Measurements from ENCODE around the gene SLC11A1. TPM values are rescaled to one million over a fixed set of nuclear protein-coding genes. Genes with fewer than 3 reads are reported as not detected.

SLC11A1 gene
- total RNA-seq, 1 donor from 2014 or later, result not detected

DNA sequence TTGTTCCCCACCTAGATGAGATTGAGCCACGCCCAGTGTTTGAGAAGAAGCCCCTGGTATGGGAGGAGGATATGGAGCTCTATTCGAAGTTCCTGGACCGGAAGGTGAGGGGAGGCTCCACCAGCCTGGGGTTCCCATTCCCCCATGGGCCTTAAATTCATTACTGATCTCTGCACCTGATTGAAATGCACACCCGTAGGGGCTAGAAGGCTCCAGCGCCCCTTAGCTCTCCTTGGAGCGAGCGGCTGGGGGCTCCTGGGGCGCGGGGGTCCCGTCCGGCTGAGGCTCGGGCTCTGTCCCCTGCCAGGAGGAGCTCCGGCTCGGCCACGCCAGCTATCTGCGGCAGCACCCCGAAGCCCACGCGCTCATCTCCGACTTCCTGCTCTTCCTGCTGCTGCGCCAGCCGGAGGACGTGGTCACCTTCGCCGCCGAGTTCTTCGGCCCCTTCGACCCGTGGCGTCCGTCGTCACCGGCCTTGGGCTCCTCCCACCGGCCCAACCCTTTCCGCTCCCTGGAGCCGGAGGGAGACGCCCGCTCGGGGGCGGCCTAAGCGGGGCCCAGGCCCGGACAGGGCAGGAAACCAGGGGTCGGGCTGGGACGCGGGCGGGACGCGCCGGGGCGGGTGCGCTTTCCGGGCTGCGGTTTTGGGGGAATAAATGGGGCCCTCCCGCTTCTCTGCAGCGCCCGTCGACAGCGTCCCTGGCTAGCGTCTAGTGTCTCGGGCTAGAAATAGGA is 14.5 kb upstream of the SLC11A1 start:
- H3K27me3 Mint-ChIP-seq (ENCODE audit: low read depth, unreplicated experiment), result peaks cover 14% of the 10 kb centered on the region
- Histone ChIP-seq H3K79me2 (ENCODE audit: insufficient read depth, low read length) (no peaks in the 10 kb centered on the region), H3K27me3 (ENCODE audit: insufficient read depth, low read length) (peaks cover 3% of the 10 kb centered on the region), H2AFZ (ENCODE audit: low read depth, low read length) (peak overlapping the region; percentile 96), H3K27ac (ENCODE audit: low read depth, low read length) (peak overlapping the region; percentile 7), H3K4me3 (ENCODE audit: insufficient read depth, low read depth, low read length) (peak overlapping the region; percentile 55), H3K9me3 (ENCODE audit: insufficient read depth, low read depth, low read length) (peaks cover 6% of the 10 kb centered on the region), H4K20me1 (ENCODE audit: insufficient read depth, low read length) (no peaks in the 10 kb centered on the region), H3K36me3 (ENCODE audit: insufficient read depth, low read length) (no peaks in the 10 kb centered on the region), H3K4me1 (ENCODE audit: insufficient read depth, low read length) (no peaks in the 10 kb centered on the region), H3K9ac (ENCODE audit: low read length) (peak overlapping the region; percentile 68), H3K4me2 (ENCODE audit: low read length) (peak overlapping the region; percentile 83)
- H3K27ac Mint-ChIP-seq (ENCODE audit: unreplicated experiment), result no peak overlapping the region
- no peak overlapping the region for H3K4me3 Mint-ChIP-seq (ENCODE audit: unreplicated experiment)
- peaks cover 2% of the 10 kb centered on the region for H3K9me3 Mint-ChIP-seq (ENCODE audit: unreplicated experiment)
- H3K4me1 Mint-ChIP-seq (ENCODE audit: low read depth, unreplicated experiment), result no peaks in the 10 kb centered on the region
- TF ChIP-seq, protein P1, sequence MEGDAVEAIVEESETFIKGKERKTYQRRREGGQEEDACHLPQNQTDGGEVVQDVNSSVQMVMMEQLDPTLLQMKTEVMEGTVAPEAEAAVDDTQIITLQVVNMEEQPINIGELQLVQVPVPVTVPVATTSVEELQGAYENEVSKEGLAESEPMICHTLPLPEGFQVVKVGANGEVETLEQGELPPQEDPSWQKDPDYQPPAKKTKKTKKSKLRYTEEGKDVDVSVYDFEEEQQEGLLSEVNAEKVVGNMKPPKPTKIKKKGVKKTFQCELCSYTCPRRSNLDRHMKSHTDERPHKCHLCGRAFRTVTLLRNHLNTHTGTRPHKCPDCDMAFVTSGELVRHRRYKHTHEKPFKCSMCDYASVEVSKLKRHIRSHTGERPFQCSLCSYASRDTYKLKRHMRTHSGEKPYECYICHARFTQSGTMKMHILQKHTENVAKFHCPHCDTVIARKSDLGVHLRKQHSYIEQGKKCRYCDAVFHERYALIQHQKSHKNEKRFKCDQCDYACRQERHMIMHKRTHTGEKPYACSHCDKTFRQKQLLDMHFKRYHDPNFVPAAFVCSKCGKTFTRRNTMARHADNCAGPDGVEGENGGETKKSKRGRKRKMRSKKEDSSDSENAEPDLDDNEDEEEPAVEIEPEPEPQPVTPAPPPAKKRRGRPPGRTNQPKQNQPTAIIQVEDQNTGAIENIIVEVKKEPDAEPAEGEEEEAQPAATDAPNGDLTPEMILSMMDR (IDR thresholded peaks at IDR 0.05; ENCODE audit: insufficient read depth, low read depth, low read length), result no peak
- TF ChIP-seq EZH2 (IDR thresholded peaks at IDR 0.05; ENCODE audit: insufficient read depth, low read length), result no peak
- H3K36me3 Mint-ChIP-seq (ENCODE audit: low read depth, unreplicated experiment), result no peaks in the 10 kb centered on the region
- DNase-seq (ENCODE audit: low read depth), result peak; percentile 58
- no peak for FAIRE-seq

GRCh38 chr2:218368150-218368528 is 13.9 kb upstream of the SLC11A1 start:
- FAIRE-seq, result no peak
- peak overlapping the region; percentile 83 for H3K4me2 ChIP-seq (ENCODE audit: low read length)
- H3K27me3 ChIP-seq (ENCODE audit: insufficient read depth, low read length), result peaks cover 3% of the 10 kb centered on the region
- H3K79me2 ChIP-seq (ENCODE audit: insufficient read depth, low read length), result no peaks in the 10 kb centered on the region
- H4K20me1 ChIP-seq (ENCODE audit: insufficient read depth, low read length), result no peaks in the 10 kb centered on the region
- Mint-ChIP-seq H3K4me1 (ENCODE audit: low read depth, unreplicated experiment) (no peaks in the 10 kb centered on the region), H3K27me3 (ENCODE audit: low read depth, unreplicated experiment) (peaks cover 14% of the 10 kb centered on the region), H3K36me3 (ENCODE audit: low read depth, unreplicated experiment) (no peaks in the 10 kb centered on the region), H3K27ac (ENCODE audit: unreplicated experiment) (no peak overlapping the region), H3K4me3 (ENCODE audit: unreplicated experiment) (peak overlapping the region; percentile 20), H3K9me3 (ENCODE audit: unreplicated experiment) (peaks cover 2% of the 10 kb centered on the region)
- H2AFZ ChIP-seq (ENCODE audit: low read depth, low read length), result peak overlapping the region; percentile 96
- peaks cover 6% of the 10 kb centered on the region for H3K9me3 ChIP-seq (ENCODE audit: insufficient read depth, low read depth, low read length)
- no peaks in the 10 kb centered on the region for H3K4me1 ChIP-seq (ENCODE audit: insufficient read depth, low read length)
- H3K36me3 ChIP-seq (ENCODE audit: insufficient read depth, low read length), result no peaks in the 10 kb centered on the region
- peak overlapping the region; percentile 55 for H3K4me3 ChIP-seq (ENCODE audit: insufficient read depth, low read depth, low read length)
- peak overlapping the region; percentile 7 for H3K27ac ChIP-seq (ENCODE audit: low read depth, low read length)
- no peak for DNase-seq (ENCODE audit: low read depth)
- TF ChIP-seq EZH2 (IDR thresholded peaks at IDR 0.05; ENCODE audit: insufficient read depth, low read length), result no peak
- TF ChIP-seq, protein P1 (IDR thresholded peaks at IDR 0.05; ENCODE audit: insufficient read depth, low read depth, low read length), result no peak
- H3K9ac ChIP-seq (ENCODE audit: low read length), result peak overlapping the region; percentile 68

DNA sequence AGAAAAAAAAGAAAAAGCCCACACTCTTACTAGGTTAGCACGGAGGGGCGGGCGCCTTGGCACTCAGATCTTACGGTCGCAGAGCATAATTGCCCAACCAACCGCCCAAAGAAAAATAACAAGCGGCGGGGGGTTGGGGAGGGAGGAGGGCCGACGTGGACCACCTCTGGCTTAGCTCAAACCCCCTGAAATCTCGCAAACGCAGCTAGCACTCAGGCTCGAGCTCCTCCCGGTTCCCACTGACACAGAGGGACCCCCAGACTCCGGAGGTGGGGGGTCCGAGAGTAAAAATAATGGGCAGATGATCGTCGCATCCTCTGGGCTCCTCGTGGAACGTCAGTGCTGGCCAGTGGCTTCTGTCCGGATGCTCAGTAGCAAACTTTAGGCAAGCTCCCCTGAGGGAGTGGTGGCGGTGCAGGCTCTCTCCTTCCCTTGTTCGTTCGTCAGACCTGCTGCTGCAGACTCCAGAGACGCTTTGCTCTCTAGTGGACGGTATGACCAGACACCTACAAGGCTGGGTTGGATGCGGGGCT is 13.4 kb upstream of the SLC11A1 start:
- Mint-ChIP-seq H3K9me3 (ENCODE audit: unreplicated experiment) (peaks cover 2% of the 10 kb centered on the region), H3K27me3 (ENCODE audit: low read depth, unreplicated experiment) (peaks cover 14% of the 10 kb centered on the region), H3K27ac (ENCODE audit: unreplicated experiment) (no peak overlapping the region), H3K4me1 (ENCODE audit: low read depth, unreplicated experiment) (no peaks in the 10 kb centered on the region), H3K4me3 (ENCODE audit: unreplicated experiment) (no peak overlapping the region), H3K36me3 (ENCODE audit: low read depth, unreplicated experiment) (no peaks in the 10 kb centered on the region)
- Histone ChIP-seq H3K79me2 (ENCODE audit: insufficient read depth, low read length) (no peaks in the 10 kb centered on the region), H3K27ac (ENCODE audit: low read depth, low read length) (no peak overlapping the region), H3K9me3 (ENCODE audit: insufficient read depth, low read depth, low read length) (peaks cover 6% of the 10 kb centered on the region), H2AFZ (ENCODE audit: low read depth, low read length) (peak overlapping the region; percentile 9), H3K9ac (ENCODE audit: low read length) (no peak overlapping the region), H4K20me1 (ENCODE audit: insufficient read depth, low read length) (no peaks in the 10 kb centered on the region), H3K4me3 (ENCODE audit: insufficient read depth, low read depth, low read length) (no peak overlapping the region), H3K36me3 (ENCODE audit: insufficient read depth, low read length) (no peaks in the 10 kb centered on the region), H3K4me1 (ENCODE audit: insufficient read depth, low read length) (no peaks in the 10 kb centered on the region), H3K27me3 (ENCODE audit: insufficient read depth, low read length) (peaks cover 3% of the 10 kb centered on the region), H3K4me2 (ENCODE audit: low read length) (peak overlapping the region; percentile 34)
- no peak for FAIRE-seq
- TF ChIP-seq, protein P1 (IDR thresholded peaks at IDR 0.05; ENCODE audit: insufficient read depth, low read depth, low read length), result no peak
- TF ChIP-seq EZH2 (IDR thresholded peaks at IDR 0.05; ENCODE audit: insufficient read depth, low read length), result no peak
- peak; percentile 22 for DNase-seq (ENCODE audit: low read depth)

Data from astrocyte (in vitro differentiated cells and primary cell).